MM.1S (cell line): ENCODE results near the gene SLC26A11.

Experiments
- DNase-seq: peaks from one replicate; pipeline ENCODE4 v3.0.0-alpha.2; 2015
- H2AFZ ChIP-seq: fragments of 300-600 bp; sonication (generic); 2 replicates; pipeline ENCODE4 v1.6.0; 2016; ENCODE audit warnings: antibody characterized with exemption, low read length
- H3F3A ChIP-seq: fragments of 300-600 bp; sonication (generic); 2 replicates; pipeline ENCODE4 v1.6.1; 2016; ENCODE audit warnings: mild to moderate bottlenecking, antibody characterized with exemption, low read length, moderate library complexity, mixed read lengths; ENCODE audit not compliant: insufficient read depth
- H3K27ac ChIP-seq: fragments of 300-600 bp; sonication (generic); 2 replicates; pipeline ENCODE4 v1.5.1; 2016; ENCODE audit warnings: mild to moderate bottlenecking, low read length
- H3K27me3 ChIP-seq: fragments of 300-600 bp; sonication (generic); replicated peaks from 2 replicates; pipeline ENCODE4 v1.6.0; 2016; ENCODE audit warnings: low read length; ENCODE audit not compliant: insufficient read depth
- H3K36me3 ChIP-seq: fragments of 300-600 bp; sonication (generic); replicated peaks from 2 replicates; pipeline ENCODE4 v1.6.1; 2016; ENCODE audit warnings: mild to moderate bottlenecking, low read length, mixed read lengths; ENCODE audit not compliant: insufficient read depth
- H3K4me1 ChIP-seq: fragments of 300-600 bp; sonication (generic); 2 replicates; pipeline ENCODE4 v1.6.1; 2016; ENCODE audit warnings: low read length, mixed read lengths
- H3K4me2 ChIP-seq: fragments of 300-600 bp; sonication (generic); 2 replicates; pipeline ENCODE4 v1.6.0; 2016; ENCODE audit warnings: low read depth, low read length
- H3K4me3 ChIP-seq: fragments of 300-600 bp; sonication (generic); 2 replicates; pipeline ENCODE4 v1.5.1; 2016; ENCODE audit warnings: low read length, mixed read lengths
- H3K79me2 ChIP-seq: fragments of 300-600 bp; sonication (generic); 2 replicates; pipeline ENCODE4 v1.6.1; 2016; ENCODE audit warnings: mixed run types, low read length, mixed read lengths
- H3K9ac ChIP-seq: fragments of 300-600 bp; sonication (generic); 2 replicates; pipeline ENCODE4 v1.6.1; 2016; ENCODE audit warnings: low read length, mixed read lengths
- H3K9me2 ChIP-seq: fragments of 300-600 bp; sonication (generic); replicated peaks from 2 replicates; pipeline ENCODE4 v1.6.1; 2016; ENCODE audit warnings: mild to moderate bottlenecking, low read length, mixed read lengths; ENCODE audit not compliant: insufficient read depth
- H3K9me3 ChIP-seq: fragments of 300-600 bp; sonication (generic); replicated peaks from 2 replicates; pipeline ENCODE4 v1.6.1; 2016; ENCODE audit warnings: mild to moderate bottlenecking, low read length, mixed read lengths; ENCODE audit not compliant: insufficient read depth
- H4K20me1 ChIP-seq: fragments of 300-600 bp; sonication (generic); 2 replicates; pipeline ENCODE4 v1.6.1; 2016; ENCODE audit warnings: mild to moderate bottlenecking, low read length, moderate library complexity, mixed read lengths; ENCODE audit not compliant: insufficient read depth
- CTCF ChIP-seq: fragments of 300-600 bp; sonication (generic); IDR thresholded peaks from 2 replicates; pipeline ENCODE4 v1.5.1; 2016; ENCODE audit warnings: antibody characterized with exemption, low read length, mixed read lengths
- EZH2 ChIP-seq: fragments of 300-600 bp; sonication (generic); optimal IDR thresholded peaks from 2 replicates; pipeline ENCODE3; 2017; ENCODE audit warnings: low read depth, mild to moderate bottlenecking, antibody characterized with exemption, low read length, mixed read lengths
- EZH2phosphoT487 ChIP-seq: fragments of 300-600 bp; sonication (generic); IDR thresholded peaks from 2 replicates; pipeline ENCODE4 v1.6.1; 2018; ENCODE audit warnings: antibody characterized with exemption, low read length

Gene SLC26A11

GRCh38 chr17:80187090-80187489, 33.1 kb upstream of the SLC26A11 start:
- Histone ChIP-seq H2AFZ (peak overlapping the region; percentile 17; the same call in 1 of the 2 replicates), H3K4me2 (peak overlapping the region; percentile 38), H3K27ac (no peak overlapping the region), H3F3A (no peaks in the 10 kb centered on the region), H3K27me3 (peaks cover 83% of the 10 kb centered on the region), H3K4me1 (no peaks in the 10 kb centered on the region), H3K9me3 (no peaks in the 10 kb centered on the region), H3K9me2 (no peaks in the 10 kb centered on the region), H4K20me1 (no peaks in the 10 kb centered on the region), H3K36me3 (no peaks in the 10 kb centered on the region), H3K9ac (no peak overlapping the region), H3K4me3 (peak overlapping the region; percentile 30; the same call in 1 of the 2 replicates), H3K79me2 (no peaks in the 10 kb centered on the region)
- no peak for DNase-seq
- no peak for TF ChIP-seq EZH2phosphoT487
- TF ChIP-seq CTCF = no peak
- no peak for TF ChIP-seq EZH2

- Histone ChIP-seq H3K9me2 (no peaks in the 10 kb centered on the region), H3K9ac (no peak overlapping the region), H3K36me3 (no peaks in the 10 kb centered on the region), H3K79me2 (no peaks in the 10 kb centered on the region), H3K4me2 (peak overlapping the region; percentile 38), H4K20me1 (no peaks in the 10 kb centered on the region), H3K27me3 (peaks cover 83% of the 10 kb centered on the region), H2AFZ (peak overlapping the region; percentile 17; the same call in 1 of the 2 replicates), H3K4me1 (no peaks in the 10 kb centered on the region), H3K9me3 (no peaks in the 10 kb centered on the region), H3K27ac (no peak overlapping the region), H3F3A (no peaks in the 10 kb centered on the region), H3K4me3 (peak overlapping the region; percentile 30; the same call in 1 of the 2 replicates)
- no peak for DNase-seq
- TF ChIP-seq EZH2phosphoT487 = no peak
- TF ChIP-seq EZH2 = no peak
- no peak for TF ChIP-seq CTCF
These were observed 32.7 kb upstream of the SLC26A11 start for GRCh38 chr17:80187515-80187941.

DNA sequence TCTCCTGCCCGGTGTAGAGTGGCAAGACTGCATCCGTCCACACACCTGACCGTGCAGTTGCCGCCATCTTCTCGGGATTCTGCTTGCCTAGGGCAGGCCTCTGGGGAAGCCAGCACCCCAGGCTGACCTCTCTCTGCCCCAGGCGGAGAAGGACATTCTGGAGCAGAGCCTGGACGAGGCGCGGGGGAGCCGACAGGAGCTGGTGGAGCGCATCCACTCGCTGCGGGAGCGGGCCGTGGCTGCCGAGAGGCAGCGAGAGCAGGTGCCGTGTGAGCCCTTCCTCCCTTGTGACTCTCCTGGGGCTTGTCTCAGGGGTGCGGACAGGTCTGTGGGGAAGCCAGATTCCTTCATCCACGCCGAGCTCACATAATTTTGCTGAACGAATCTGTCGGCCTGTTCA, 30.6 kb upstream of the SLC26A11 start:
- Histone ChIP-seq H3F3A (no peaks in the 10 kb centered on the region), H3K27ac (no peak overlapping the region), H3K4me2 (no peak overlapping the region), H3K79me2 (no peaks in the 10 kb centered on the region), H3K9me3 (no peaks in the 10 kb centered on the region), H3K27me3 (peaks cover 85% of the 10 kb centered on the region), H3K9me2 (no peaks in the 10 kb centered on the region), H3K9ac (no peak overlapping the region), H3K4me3 (no peak overlapping the region), H4K20me1 (no peaks in the 10 kb centered on the region), H2AFZ (no peak overlapping the region), H3K4me1 (no peaks in the 10 kb centered on the region), H3K36me3 (no peaks in the 10 kb centered on the region)
- TF ChIP-seq EZH2 (no peak), CTCF (no peak), EZH2phosphoT487 (no peak)
- DNase-seq = no peak
